T47D (cell line): Measurements from ENCODE around the gene NDST1.
A peak's percentile ranks its signal among the peaks of the same experiment; 100 is the strongest.

Experiments
- DNase-seq, 2 experiments: peaks; one replicate each; pipeline versions ENCODE4 v3.0.0 to v3.0.0-alpha.2; 2011 to 2012; ENCODE audit warnings: low read depth in 1 of 2, low spot score in 1 of 2
- JUND ChIP-seq: IDR thresholded peaks from 2 replicates; pipeline ENCODE4 v1.6.1; 2012; ENCODE audit warnings: low read depth
- in situ Hi-C: cut with HindIII; loops from 2 replicates; pipeline ENCODE4 v1.10.0; 2016; ENCODE audit warnings: low sequenced_read_pairs, low pct_unique_long_range_greater_than_20kb

The NDST1 gene

DNA sequence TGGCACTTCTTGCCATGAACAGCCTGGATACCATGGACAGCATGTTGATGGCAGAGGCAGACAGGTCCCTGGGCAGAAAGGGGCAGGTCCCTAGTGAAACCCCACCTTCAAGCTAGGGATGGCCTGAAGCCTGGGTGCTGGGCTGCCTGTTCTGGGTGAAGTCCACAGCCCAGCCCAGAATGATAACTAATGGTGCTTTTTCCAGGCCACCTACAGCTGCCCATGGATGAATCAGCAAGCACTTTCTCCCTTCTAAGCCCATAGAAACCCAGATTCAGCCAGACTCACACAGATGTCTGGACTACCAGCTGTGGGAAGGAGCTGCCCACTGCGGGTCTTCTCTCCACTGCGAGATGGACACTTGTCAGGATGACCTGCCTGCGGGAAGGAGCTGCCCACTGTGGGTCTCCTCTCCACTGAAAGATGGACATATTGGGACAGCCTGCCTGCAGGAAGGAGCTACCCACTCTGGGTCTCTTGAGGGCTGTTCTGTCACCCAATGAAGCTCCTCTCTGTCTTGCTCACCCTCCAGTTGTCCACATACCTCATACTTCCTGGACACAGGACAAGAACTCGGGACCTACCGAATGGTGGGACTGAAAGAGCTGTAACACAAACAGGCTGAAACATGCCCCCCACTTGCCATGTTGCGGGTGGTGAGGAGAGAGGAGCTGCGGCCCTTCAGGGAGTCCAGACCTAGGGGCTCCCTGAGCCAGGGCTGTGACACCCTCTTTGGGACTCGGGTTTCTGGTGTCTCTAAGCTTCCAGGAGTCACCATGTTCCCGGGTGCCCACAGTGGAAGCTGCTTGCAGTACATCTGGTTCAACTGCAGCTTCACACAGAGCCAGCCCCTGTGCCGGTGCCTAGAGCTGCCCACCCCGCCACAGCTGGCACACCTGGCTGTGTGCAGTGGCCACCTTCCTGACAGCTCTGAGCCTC, 71.8 kb downstream of the NDST1 start:
- in situ Hi-C loops, result no loop called here
- no peak for TF ChIP-seq JUND
- DNase-seq, result no peak

DNA sequence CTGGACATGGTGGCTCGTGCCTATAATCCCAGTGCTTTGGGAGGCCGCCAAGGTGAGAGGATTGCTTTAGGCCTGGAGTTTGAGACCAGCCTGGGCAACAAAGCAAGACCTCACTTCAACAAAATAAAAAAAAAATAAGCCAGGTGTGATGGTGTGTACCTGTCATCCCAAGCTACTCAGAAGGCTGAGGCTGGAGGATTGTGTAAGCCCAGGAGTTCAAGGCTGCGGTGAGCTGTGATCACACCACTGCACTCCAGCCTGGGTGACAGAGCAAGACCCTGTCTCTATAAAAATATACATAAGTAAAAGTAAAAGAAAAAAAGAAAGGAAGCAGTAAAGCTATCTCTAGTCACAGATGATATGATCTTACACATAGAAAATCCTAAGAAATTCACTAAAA, 73.0 kb downstream of the NDST1 start:
- in situ Hi-C loops, result no loop called here
- DNase-seq, result no peak
- no peak for TF ChIP-seq JUND

DNA sequence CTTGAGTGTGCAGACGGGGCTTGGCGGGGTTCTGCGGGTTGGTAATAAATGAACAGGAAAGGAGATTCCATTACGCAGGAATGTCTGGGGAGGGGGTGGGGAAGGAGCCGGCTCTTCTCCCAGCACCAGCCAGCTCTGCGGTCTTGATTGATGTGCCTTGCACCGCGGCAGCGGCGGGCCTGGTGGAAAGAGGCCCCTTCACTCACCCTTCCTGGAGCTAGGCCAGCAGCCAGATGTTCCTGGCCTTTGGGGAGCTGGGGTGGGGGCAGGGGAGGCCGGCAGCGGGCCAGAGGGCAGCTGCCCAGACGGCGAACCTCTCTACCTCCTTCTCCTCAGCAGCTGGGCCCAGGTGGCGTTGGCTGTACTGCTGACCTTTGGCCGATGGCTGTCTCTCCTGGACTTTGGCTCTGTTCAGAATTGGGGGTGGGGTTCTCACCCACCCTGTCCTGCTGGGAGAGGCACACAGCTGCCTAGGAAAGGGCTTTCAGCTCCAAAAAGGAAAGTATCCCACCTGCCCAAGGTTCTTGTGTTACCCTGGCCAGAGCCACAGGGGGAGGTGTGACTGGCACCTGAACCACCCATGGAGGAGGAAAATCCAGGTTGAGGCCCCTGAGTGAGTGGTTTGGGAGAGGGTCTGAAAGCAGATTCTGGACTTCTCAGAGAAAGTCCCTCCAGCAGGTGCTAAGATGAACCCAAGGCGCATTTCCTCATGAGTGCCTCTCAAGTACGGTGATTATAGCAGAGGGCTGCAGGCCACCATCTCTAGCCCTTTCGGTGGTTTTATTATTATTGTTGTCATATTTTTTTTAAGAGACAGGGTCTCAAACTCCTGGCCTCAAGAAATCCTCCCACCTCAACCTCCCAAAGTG, 74.5 kb downstream of the NDST1 start:
- in situ Hi-C loops, result no loop called here
- no peak for TF ChIP-seq JUND
- DNase-seq, result no peak

DNA sequence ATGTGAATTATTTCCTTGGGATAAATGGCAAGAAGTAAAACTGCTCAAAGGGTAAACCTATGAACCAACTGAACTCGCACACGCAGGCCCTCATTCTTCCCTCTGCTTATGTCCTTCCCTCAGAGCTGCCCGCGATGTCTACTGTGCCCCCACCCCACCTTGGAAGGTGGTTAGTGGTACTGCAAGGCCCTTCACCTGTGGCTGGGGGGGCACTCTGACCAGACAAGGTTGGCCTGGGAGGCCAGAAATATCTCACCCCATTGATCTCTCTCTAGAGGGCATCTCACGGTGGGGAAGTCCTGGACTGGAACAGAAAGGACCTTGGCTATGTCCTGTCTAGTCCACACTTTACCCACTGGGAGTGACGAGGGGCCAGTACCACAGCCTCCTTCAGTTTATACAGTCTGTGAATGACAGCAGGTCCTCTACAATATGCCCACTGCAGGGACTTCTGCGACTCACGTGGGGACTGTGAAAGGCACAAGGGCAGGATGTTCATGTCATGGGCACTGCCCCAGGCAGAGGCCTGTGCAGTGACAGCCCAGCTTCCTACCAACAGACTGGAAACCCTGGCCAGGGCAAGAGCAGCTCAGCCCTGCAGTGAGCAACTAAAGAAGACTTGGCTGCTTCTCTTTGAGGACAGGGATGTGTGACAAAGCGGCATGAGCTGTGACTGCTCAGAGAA, 75.8 kb downstream of the NDST1 start:
- TF ChIP-seq JUND, result no peak
- DNase-seq, result no peak
- in situ Hi-C loops, result no loop called here

DNA sequence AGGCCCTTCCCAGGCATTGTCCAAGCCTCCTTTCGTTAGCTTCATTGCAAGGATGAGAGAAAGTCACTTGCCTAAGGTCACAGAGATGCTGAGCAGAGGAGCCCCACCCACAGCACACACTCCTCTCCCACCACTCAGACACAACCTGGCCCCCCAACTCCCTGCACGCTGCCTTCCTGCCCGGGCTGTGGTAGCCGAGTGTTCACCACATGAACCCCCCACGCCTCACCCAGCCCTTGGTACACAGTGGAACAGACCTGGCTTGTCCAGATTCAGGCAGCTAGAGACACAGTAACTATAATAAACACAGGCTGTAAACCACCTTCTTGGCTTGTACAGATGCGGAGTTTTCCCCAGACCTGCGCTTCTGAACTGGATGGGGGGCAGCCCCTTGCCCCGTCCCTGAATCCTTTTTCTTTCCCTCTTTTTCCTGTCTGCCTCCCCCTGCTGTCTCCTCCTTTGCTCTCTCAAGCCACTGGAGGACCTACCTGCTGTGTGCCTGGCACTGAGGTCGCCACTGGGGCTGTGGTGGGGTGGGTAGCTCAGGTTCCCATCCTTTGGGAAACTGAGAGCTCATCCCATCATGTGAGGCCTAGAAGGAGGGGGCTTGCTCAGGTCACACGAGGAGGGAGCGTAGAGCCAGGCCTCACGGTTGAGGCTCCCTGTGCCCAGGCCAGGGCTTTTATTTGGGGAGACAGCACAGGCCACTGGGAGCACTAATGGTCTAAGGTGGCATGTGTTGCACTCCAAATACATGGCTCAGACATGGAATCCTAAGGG, 76.8 kb downstream of the NDST1 start:
- in situ Hi-C loops, result no loop called here
- TF ChIP-seq JUND, result no peak

GRCh38 chr5:150585781-150586341, 77.9 kb downstream of the NDST1 start:
- DNase-seq, result no peak
- TF ChIP-seq JUND, result no peak
- in situ Hi-C loops, result no loop called here

More for the DNA sequence above, 76.8 kb downstream of the NDST1 start:
- DNase-seq, result no peak

DNA sequence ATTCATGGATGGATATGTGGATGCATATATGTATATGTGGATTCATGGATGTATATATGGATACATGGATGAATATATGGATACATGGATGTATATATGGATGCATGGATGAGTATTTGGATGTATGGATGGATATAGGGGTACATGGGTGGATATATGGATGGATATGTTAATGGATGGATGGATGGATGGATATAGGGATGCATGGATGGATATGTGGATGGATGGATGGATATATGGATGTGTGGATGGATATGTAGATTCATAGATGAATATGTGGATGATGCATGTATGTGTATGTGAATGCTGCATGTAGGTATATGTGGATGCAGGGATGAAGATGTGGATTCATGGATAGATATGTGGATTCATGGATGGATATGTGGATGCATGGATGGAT, 79.1 kb downstream of the NDST1 start:
- in situ Hi-C loops, result no loop called here
- DNase-seq, result no peak
- no peak for TF ChIP-seq JUND

- TF ChIP-seq JUND, result no peak
- no peak for DNase-seq
- in situ Hi-C loops, result no loop called here
Observed at GRCh38 chr5:150587856-150588595, 80.1 kb downstream of the NDST1 start.

DNA sequence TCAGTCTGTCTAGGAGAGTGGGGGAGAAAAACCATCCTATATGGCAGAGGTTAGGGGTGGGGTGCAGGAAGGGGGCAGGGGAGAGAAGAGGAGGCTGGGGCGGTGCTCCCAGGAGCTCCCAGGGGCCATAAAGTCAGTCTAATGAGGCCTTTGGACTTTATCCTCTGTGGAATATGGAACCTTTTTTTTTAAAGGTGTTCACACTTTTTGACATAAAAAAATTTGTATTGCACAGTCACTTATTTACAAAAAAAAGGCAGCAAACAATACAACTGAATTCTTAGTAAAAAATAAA, 80.6 kb downstream of the NDST1 start:
- in situ Hi-C loops, result no loop called here
- no peak for TF ChIP-seq JUND

GRCh38 chr5:150589862-150590601, 82.1 kb downstream of the NDST1 start:
- in situ Hi-C loops, result no loop called here
- DNase-seq, result peak in 1 of 2 experiments; percentile 20
- TF ChIP-seq JUND, result no peak

More for the DNA sequence above, 80.6 kb downstream of the NDST1 start:
- no peak for DNase-seq
